NB4 (cell line): ENCODE data around the gene IL17REL.

Experiments used
- DNase-seq: peaks from one replicate; pipeline ENCODE4 v3.0.0; 2010; ENCODE audit warnings: low read depth
- H3K4me3 ChIP-seq: one replicate; pipeline ENCODE4 v1.5.1; 2011; ENCODE audit warnings: mild to moderate bottlenecking, low read depth, low read length, moderate library complexity
- MYC ChIP-seq: IDR thresholded peaks from 2 replicates; pipeline ENCODE4 v1.6.1; 2011; ENCODE audit warnings: low read depth, low read length
- POLR2A ChIP-seq: IDR thresholded peaks from 2 replicates; pipeline ENCODE4 v1.6.1; 2011; ENCODE audit warnings: mild to moderate bottlenecking; ENCODE audit not compliant: insufficient read length; ENCODE audit errors: extremely low read depth
- TF ChIP-seq, protein P1 (sequence below): IDR thresholded peaks from one replicate; pipeline ENCODE4 v1.5.1; 2012; ENCODE audit warnings: low read depth, low read length
- TF ChIP-seq, protein P2 (sequence below): IDR thresholded peaks from 2 replicates; pipeline ENCODE4 v1.6.1; 2011; ENCODE audit warnings: low read depth, low read length

Gene IL17REL

DNA sequence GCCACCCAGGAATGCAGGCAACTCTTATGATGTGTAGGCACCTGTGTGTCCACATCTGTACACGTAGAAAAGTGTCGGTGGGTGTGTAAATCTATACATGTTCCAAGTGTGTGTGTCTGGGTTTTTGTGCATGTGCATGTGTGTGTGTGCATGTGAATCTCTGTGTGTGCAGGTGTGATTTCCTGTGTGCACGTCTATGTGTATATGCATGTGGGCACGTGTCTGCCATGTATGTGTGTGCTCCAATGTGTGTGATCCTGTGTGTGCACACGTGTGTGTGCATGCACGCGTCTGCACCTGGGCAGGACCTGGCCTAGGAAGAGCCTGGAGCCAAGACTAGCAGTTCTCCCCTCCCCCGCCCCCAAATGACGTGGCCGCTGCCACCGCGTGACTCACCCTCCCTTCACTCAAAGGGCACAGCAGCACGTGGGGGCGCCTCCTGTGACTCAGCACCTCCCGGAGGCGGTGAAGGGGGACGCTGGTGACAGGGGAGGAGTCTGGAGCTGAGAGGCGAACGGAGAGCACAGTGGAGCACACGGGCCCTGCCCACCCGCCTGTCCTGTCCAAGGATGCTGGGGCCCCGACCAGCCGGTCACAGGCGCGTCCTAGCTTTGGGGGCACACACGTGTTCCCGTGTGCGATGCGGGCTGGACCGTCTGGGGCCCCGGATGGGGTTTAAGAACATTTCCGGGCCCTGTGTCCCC, 41.9 kb downstream of the IL17REL start:
- peak; percentile 98 for DNase-seq
- TF ChIP-seq MYC, result peak; percentile 97
- TF ChIP-seq, protein P1, sequence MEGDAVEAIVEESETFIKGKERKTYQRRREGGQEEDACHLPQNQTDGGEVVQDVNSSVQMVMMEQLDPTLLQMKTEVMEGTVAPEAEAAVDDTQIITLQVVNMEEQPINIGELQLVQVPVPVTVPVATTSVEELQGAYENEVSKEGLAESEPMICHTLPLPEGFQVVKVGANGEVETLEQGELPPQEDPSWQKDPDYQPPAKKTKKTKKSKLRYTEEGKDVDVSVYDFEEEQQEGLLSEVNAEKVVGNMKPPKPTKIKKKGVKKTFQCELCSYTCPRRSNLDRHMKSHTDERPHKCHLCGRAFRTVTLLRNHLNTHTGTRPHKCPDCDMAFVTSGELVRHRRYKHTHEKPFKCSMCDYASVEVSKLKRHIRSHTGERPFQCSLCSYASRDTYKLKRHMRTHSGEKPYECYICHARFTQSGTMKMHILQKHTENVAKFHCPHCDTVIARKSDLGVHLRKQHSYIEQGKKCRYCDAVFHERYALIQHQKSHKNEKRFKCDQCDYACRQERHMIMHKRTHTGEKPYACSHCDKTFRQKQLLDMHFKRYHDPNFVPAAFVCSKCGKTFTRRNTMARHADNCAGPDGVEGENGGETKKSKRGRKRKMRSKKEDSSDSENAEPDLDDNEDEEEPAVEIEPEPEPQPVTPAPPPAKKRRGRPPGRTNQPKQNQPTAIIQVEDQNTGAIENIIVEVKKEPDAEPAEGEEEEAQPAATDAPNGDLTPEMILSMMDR, result no peak
- peak; percentile 48 for TF ChIP-seq POLR2A
- TF ChIP-seq, protein P2, sequence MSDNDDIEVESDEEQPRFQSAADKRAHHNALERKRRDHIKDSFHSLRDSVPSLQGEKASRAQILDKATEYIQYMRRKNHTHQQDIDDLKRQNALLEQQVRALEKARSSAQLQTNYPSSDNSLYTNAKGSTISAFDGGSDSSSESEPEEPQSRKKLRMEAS, result peak; percentile 98
- H3K4me3 ChIP-seq, result peak overlapping the region; percentile 21

DNA sequence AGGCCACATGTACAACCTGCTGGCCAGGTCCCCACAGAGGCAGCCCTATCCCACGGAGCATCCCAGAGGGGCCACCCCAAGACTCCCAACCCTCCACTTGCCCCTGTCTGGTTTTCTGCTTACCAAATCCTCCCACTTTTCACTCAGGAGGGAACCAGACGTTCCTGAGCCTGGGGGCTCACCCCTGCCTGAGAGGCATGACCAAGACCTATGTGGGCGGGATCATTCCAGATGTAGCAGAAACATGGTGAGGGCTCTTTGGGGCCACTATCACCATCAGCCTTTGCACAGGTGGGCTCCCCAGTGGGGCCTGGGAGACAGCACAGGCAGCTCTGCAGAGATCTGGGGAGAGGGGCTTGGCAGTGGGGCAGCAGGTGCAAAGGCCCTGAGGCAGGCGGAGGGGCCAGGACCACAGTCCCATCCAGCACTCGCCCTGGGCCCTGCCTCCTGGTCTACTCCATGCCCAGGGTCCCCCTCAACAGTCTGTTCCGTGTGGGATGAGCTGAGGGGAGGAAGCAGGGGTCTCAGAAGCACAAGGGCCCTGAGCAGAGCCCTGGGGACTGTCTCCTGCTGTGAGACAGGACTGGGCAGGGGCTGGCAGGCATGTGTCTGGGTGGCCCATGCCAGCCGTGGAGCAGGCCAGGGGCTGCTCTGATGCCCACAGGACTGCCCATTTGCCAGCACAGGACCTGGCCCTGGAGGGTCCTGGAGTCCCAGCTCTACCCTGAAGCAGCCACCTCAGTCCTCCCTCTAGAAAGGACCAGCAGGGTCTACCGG, 42.6 kb downstream of the IL17REL start:
- H3K4me3 ChIP-seq, result no peak overlapping the region
- TF ChIP-seq MYC (no peak), POLR2A (no peak)
- TF ChIP-seq, protein P2, result no peak
- TF ChIP-seq, protein P1, result no peak
- no peak for DNase-seq

DNA sequence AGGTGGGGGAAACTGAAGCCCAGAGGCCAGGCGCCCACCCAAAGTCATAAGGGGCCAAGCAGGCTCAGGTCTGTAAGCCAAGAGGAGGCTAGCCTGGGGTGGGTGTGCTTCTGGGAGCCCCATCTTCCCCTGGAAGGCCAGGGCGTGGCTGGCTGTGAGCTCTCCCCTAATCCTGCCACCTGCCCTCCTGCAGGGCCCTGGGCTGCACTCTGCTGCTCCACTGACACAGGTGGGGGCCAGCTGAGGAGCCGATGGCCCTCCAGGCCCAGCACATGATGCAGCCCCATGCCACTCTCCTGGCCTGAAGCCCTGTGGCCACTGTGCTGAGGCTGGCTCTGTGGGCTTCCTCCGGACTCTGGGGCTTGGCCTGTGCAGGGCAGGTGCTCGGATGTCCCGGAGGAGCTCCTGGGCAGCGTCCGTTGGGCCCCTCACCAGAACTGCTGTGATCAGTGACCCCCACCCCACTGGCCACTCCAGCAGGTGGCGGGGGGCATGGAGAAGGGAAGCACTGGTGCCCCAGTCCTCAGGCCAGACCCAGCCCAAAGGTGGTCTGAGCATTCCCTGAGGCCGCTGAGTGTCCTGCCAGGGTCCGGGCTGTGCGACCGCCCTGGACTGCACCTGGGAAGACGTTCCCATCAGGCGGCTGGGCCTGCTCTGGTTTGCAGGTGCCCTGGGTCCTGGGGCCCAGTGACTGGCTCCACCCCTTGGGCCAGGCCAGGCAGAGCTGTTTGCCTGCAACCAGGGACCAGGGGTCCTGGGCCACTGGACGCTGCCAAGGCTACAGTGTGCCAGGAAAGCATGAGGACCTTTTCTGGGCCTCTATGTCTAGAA, 43.5 kb downstream of the IL17REL start:
- no peak overlapping the region for H3K4me3 ChIP-seq
- DNase-seq, result no peak
- TF ChIP-seq MYC, result no peak
- no peak for TF ChIP-seq POLR2A

DNA sequence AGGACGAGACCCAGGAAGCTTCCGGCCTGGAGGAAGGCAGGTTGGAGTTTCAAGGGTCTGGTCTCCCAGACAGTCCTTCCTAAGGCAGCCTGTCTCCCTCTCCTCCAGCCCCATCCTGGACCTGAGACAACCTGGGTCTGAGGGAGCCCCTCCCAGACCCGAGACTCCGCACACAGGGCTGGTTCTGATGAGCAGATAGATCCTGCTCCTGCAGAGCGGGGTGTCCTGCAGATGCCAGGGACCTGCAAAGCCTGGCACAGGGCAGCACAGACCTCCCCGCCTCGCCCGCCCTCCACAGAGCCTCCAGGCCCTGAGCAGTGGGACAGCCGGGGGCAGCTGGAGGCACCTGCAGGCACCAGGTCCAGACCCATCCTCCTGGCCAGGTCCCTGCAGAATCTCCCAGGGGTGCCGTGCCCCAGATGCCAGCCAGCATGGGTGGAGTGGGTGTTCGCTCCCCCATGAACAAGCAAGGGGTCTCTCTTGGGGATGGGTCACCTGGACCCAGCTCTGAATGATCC, 44.2 kb downstream of the IL17REL start:
- TF ChIP-seq, protein P2, result no peak
- no peak for TF ChIP-seq MYC
- TF ChIP-seq, protein P1, result no peak
- TF ChIP-seq POLR2A, result no peak
- no peak for DNase-seq
- H3K4me3 ChIP-seq, result no peak overlapping the region

DNA sequence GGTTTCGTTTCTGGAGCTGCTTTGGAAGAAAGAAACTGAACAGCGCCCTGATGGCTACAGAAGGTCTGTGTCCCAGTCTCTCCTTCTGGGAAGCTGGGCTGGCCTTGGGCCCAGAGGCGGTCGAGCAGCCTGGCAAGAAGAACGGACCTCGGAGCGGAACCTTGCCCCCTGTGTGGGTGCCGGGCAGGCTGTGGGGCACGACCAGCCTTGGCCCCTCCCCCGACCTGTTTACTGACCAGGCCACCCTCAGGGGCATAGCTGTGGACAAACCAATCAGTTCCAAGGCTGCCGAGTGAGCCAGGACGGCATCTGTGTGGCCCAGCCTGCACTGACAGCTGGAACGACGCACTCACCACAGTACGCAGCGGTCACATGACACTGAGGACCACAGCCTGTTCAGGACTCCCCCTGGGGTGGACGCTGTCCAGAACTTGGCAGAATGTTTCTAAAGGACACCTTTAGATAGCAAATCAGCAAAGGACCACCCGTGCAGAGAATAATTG, 44.8 kb downstream of the IL17REL start:
- H3K4me3 ChIP-seq, result no peak overlapping the region
- TF ChIP-seq, protein P2, result no peak
- TF ChIP-seq, protein P1, result no peak
- TF ChIP-seq MYC (no peak), POLR2A (no peak)
- DNase-seq, result no peak
